GM19395 (cell line): ENCODE measurements around the gene FAM89B.

ENCODE experiments used
- ATAC-seq: cut with Tn5 transposase; IDR thresholded peaks from one replicate; pipeline ENCODE4 v1.9.1; 2021; ENCODE audit warnings: mild to moderate bottlenecking, moderate library complexity; ENCODE audit not compliant: unreplicated experiment

The FAM89B gene

GRCh38 chr11:65610404-65610803, 38.1 kb downstream of the FAM89B start:
- ATAC-seq: no peak

GRCh38 chr11:65611028-65611757, 38.9 kb downstream of the FAM89B start:
- ATAC-seq: no peak

GRCh38 chr11:65611758-65612603, 39.6 kb downstream of the FAM89B start:
- no peak for ATAC-seq

- ATAC-seq: no peak
These were observed 40.4 kb downstream of the FAM89B start for GRCh38 chr11:65612691-65613090.

GRCh38 chr11:65613091-65613928, 41.0 kb downstream of the FAM89B start:
- ATAC-seq: no peak

GRCh38 chr11:65615229-65615949, 43.1 kb downstream of the FAM89B start, which contains the start of gene PCNX3:
Gene PCNX3 (plus strand): TSS chr11:65615776. CDS start chr11:65616312, 536 bp downstream.
- ATAC-seq: peak; percentile 87

GRCh38 chr11:65615950-65616574, 43.7 kb downstream of the FAM89B start:
- peak; percentile 2 for ATAC-seq

GRCh38 chr11:65616575-65617001, 44.2 kb downstream of the FAM89B start:
- no peak for ATAC-seq

GRCh38 chr11:65617136-65617850, 45.0 kb downstream of the FAM89B start:
- ATAC-seq: no peak

GRCh38 chr11:65617990-65618751, 45.8 kb downstream of the FAM89B start:
- no peak for ATAC-seq

- ATAC-seq: no peak
These were observed 46.4 kb downstream of the FAM89B start for GRCh38 chr11:65618763-65619162.

- no peak for ATAC-seq
These were observed 47.1 kb downstream of the FAM89B start for GRCh38 chr11:65619281-65619928.

- ATAC-seq: no peak
These were observed 48.3 kb downstream of the FAM89B start for GRCh38 chr11:65620666-65621065.

GRCh38 chr11:65621460-65621859, 49.1 kb downstream of the FAM89B start:
- no peak for ATAC-seq

- ATAC-seq: no peak
These were observed 49.7 kb downstream of the FAM89B start for GRCh38 chr11:65622011-65622410.

- no peak for ATAC-seq
These were observed 50.8 kb downstream of the FAM89B start for GRCh38 chr11:65623177-65623576.
